ENCODE results near the gene PRKCA.

DNA sequence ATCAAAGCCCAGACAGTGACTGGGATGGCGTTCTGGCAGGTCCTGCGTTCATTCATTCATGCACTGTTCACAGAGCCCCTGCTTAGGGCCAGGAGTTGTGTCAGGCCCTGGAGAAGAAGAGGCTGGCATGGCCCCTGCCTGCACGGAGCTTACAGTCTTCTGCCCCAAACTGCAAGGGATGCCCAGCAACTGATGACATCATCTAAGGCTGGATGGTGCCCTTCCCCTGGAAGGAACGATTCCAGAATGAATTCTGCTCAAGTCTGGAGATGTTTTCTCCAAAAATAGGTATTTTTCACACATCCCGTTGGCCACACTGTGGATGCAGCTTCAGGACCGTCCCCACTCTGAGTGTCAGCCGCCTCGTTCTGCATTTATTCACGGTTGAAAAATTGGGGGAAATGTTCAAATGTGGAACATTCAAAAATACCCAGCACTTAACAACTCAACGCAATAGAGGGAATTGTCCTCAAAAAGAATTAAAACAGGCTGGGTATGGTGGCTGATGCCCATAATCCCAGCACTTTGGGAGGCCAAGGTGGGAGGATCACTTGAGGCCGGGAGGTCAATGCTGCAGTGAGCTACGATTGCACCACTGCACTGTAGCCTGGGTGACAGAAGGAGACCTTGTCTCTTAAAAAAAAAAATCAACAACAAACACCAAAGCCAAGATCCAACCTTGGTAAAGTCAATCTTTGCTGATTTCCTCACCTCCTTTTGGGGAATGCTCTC is 508.7 kb downstream of the PRKCA start:
- no peak for TF ChIP-seq POLR2AphosphoS5 (IDR thresholded peaks at IDR 0.05; ENCODE audit: control insufficient read depth, insufficient read depth, low read depth, low read length)
- TF ChIP-seq, protein P1, sequence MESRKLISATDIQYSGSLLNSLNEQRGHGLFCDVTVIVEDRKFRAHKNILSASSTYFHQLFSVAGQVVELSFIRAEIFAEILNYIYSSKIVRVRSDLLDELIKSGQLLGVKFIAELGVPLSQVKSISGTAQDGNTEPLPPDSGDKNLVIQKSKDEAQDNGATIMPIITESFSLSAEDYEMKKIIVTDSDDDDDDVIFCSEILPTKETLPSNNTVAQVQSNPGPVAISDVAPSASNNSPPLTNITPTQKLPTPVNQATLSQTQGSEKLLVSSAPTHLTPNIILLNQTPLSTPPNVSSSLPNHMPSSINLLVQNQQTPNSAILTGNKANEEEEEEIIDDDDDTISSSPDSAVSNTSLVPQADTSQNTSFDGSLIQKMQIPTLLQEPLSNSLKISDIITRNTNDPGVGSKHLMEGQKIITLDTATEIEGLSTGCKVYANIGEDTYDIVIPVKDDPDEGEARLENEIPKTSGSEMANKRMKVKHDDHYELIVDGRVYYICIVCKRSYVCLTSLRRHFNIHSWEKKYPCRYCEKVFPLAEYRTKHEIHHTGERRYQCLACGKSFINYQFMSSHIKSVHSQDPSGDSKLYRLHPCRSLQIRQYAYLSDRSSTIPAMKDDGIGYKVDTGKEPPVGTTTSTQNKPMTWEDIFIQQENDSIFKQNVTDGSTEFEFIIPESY (CRISPR knock-in tag; IDR thresholded peaks at IDR 0.05), result no peak
- TF ChIP-seq, protein P2, sequence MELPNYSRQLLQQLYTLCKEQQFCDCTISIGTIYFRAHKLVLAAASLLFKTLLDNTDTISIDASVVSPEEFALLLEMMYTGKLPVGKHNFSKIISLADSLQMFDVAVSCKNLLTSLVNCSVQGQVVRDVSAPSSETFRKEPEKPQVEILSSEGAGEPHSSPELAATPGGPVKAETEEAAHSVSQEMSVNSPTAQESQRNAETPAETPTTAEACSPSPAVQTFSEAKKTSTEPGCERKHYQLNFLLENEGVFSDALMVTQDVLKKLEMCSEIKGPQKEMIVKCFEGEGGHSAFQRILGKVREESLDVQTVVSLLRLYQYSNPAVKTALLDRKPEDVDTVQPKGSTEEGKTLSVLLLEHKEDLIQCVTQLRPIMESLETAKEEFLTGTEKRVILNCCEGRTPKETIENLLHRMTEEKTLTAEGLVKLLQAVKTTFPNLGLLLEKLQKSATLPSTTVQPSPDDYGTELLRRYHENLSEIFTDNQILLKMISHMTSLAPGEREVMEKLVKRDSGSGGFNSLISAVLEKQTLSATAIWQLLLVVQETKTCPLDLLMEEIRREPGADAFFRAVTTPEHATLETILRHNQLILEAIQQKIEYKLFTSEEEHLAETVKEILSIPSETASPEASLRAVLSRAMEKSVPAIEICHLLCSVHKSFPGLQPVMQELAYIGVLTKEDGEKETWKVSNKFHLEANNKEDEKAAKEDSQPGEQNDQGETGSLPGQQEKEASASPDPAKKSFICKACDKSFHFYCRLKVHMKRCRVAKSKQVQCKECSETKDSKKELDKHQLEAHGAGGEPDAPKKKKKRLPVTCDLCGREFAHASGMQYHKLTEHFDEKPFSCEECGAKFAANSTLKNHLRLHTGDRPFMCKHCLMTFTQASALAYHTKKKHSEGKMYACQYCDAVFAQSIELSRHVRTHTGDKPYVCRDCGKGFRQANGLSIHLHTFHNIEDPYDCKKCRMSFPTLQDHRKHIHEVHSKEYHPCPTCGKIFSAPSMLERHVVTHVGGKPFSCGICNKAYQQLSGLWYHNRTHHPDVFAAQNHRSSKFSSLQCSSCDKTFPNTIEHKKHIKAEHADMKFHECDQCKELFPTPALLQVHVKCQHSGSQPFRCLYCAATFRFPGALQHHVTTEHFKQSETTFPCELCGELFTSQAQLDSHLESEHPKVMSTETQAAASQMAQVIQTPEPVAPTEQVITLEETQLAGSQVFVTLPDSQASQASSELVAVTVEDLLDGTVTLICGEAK (IDR thresholded peaks at IDR 0.05), result no peak
- TF ChIP-seq, protein P2 (CRISPR knock-in tag; IDR thresholded peaks at IDR 0.05), result no peak

All from K562 (cell line).